Measurements from ENCODE around the gene SASH1.

Gene SASH1

DNA sequence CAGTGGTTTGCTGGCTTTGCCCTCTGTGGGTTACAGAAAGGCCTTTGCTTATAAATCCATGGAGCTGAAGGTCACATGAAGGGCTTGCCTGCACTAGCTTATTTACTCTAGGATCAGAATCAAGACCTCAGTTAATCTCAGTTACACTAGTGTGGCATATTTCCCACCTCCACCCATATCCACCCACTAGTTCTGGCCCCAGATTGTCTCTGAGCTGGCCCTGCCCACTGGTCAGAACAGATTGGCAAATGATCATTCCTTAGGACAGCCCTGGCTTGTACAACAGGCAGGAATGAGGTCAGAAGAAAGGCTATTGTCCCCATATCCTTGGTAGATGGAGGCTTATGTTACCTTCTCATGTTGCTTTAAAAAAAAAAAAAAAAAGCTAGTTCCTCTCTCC, 33.3 kb upstream of the SASH1 start:
- H3K79me2 ChIP-seq (ENCODE audit: control insufficient read depth, low read length) = no peaks in the 10 kb centered on the region
- H3F3A ChIP-seq (ENCODE audit: control insufficient read depth, insufficient read depth) = no peaks in the 10 kb centered on the region
- H3K9me2 ChIP-seq (replicated peaks; ENCODE audit: control insufficient read depth, low read length) = no peaks in the 10 kb centered on the region
- no peak overlapping the region for H3K4me2 ChIP-seq (ENCODE audit: low read length)
- H3K9me3 ChIP-seq (ENCODE audit: control insufficient read depth, insufficient read depth, low read length) = no peaks in the 10 kb centered on the region
- no peaks in the 10 kb centered on the region for H4K20me1 ChIP-seq (ENCODE audit: control insufficient read depth, insufficient read depth, low read depth, low read length)
- H3K27me3 ChIP-seq (ENCODE audit: control insufficient read depth, low read length) = no peaks in the 10 kb centered on the region
- H3K4me3 ChIP-seq (ENCODE audit: low read length) = no peak overlapping the region
- TF ChIP-seq, protein P1, sequence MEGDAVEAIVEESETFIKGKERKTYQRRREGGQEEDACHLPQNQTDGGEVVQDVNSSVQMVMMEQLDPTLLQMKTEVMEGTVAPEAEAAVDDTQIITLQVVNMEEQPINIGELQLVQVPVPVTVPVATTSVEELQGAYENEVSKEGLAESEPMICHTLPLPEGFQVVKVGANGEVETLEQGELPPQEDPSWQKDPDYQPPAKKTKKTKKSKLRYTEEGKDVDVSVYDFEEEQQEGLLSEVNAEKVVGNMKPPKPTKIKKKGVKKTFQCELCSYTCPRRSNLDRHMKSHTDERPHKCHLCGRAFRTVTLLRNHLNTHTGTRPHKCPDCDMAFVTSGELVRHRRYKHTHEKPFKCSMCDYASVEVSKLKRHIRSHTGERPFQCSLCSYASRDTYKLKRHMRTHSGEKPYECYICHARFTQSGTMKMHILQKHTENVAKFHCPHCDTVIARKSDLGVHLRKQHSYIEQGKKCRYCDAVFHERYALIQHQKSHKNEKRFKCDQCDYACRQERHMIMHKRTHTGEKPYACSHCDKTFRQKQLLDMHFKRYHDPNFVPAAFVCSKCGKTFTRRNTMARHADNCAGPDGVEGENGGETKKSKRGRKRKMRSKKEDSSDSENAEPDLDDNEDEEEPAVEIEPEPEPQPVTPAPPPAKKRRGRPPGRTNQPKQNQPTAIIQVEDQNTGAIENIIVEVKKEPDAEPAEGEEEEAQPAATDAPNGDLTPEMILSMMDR (IDR thresholded peaks at IDR 0.05; ENCODE audit: low read depth, low read length, poor library complexity, severe bottlenecking) = no peak
- no peak for TF ChIP-seq EZH2phosphoT487 (IDR thresholded peaks at IDR 0.05; ENCODE audit: borderline replicate concordance, low read length)
- no peak overlapping the region for H3K27ac ChIP-seq (ENCODE audit: low read depth, low read length)
- H3K36me3 ChIP-seq (ENCODE audit: control insufficient read depth, low read length) = no peaks in the 10 kb centered on the region
- H3K4me1 ChIP-seq (ENCODE audit: control insufficient read depth, low read length) = no peaks in the 10 kb centered on the region

DNA sequence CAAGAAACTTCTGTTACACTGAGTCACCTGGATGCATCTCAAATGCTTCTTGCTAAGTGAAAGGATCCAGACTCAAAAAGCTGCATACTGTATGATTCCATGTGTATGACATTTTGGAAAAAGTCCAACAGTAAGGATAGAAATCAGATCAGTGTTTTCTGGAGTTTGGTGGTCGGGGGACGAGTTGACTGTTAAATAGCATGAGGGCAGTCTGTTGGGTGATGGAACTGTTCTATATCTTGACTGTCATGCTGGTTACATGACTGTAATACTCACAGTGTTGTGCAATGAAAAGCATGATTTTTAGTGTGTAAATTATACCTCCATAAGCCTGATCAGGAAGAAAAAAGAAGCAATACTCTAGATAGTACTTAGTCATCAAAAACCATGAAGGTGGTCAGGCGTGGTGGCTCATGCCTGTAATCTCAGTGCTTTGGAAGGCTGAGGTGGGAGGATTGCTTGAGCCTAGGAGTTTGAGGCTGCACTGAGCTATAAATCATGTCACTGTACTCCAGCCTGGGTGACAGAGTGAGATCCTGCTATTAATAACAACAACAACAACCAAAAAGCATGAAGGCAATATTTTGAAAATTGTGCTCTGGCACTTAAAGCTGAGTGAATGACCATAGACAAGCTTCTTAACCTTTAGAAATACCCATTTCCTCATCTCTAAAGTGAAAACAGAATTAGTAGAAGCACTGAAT, 30.5 kb upstream of the SASH1 start:
- Histone ChIP-seq H4K20me1 (ENCODE audit: control insufficient read depth, insufficient read depth, low read depth, low read length) (no peaks in the 10 kb centered on the region), H3K4me2 (ENCODE audit: low read length) (no peak overlapping the region), H3F3A (ENCODE audit: control insufficient read depth, insufficient read depth) (no peaks in the 10 kb centered on the region), H3K4me1 (ENCODE audit: control insufficient read depth, low read length) (no peaks in the 10 kb centered on the region), H3K36me3 (ENCODE audit: control insufficient read depth, low read length) (no peaks in the 10 kb centered on the region), H3K9me2 (replicated peaks; ENCODE audit: control insufficient read depth, low read length) (no peaks in the 10 kb centered on the region), H3K79me2 (ENCODE audit: control insufficient read depth, low read length) (no peaks in the 10 kb centered on the region), H3K27me3 (ENCODE audit: control insufficient read depth, low read length) (no peaks in the 10 kb centered on the region), H3K27ac (ENCODE audit: low read depth, low read length) (no peak overlapping the region), H3K4me3 (ENCODE audit: low read length) (no peak overlapping the region), H3K9me3 (ENCODE audit: control insufficient read depth, insufficient read depth, low read length) (no peaks in the 10 kb centered on the region)
- TF ChIP-seq, protein P1 (IDR thresholded peaks at IDR 0.05; ENCODE audit: low read depth, low read length, poor library complexity, severe bottlenecking) = no peak
- TF ChIP-seq EZH2phosphoT487 (IDR thresholded peaks at IDR 0.05; ENCODE audit: borderline replicate concordance, low read length) = no peak

DNA sequence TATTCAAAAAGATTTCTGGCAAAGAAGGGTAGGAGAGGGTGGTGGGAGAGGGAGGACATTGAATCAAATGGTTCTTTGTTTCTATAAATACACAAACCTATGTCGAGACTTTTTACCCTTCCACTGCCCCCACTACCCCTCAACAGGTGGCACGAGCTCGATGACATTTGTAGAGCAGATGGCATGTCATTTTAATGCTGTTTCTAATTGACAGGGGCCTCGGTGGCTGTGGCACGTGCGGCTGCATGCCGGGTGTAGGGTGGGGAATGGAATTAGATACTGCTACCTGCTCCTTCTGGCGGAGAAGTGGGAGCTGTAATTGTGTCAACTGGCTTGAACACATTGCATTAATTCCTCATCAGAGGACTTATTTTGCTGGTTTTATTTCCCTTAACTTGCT, 29.1 kb upstream of the SASH1 start:
- H3K4me3 ChIP-seq (ENCODE audit: low read length) = no peak overlapping the region
- H3K4me1 ChIP-seq (ENCODE audit: control insufficient read depth, low read length) = no peaks in the 10 kb centered on the region
- no peaks in the 10 kb centered on the region for H3K9me2 ChIP-seq (replicated peaks; ENCODE audit: control insufficient read depth, low read length)
- H3K27me3 ChIP-seq (ENCODE audit: control insufficient read depth, low read length) = no peaks in the 10 kb centered on the region
- H3K36me3 ChIP-seq (ENCODE audit: control insufficient read depth, low read length) = no peaks in the 10 kb centered on the region
- no peak overlapping the region for H3K4me2 ChIP-seq (ENCODE audit: low read length)
- no peak overlapping the region for H3K27ac ChIP-seq (ENCODE audit: low read depth, low read length)
- no peaks in the 10 kb centered on the region for H3K79me2 ChIP-seq (ENCODE audit: control insufficient read depth, low read length)
- no peaks in the 10 kb centered on the region for H3F3A ChIP-seq (ENCODE audit: control insufficient read depth, insufficient read depth)
- no peaks in the 10 kb centered on the region for H4K20me1 ChIP-seq (ENCODE audit: control insufficient read depth, insufficient read depth, low read depth, low read length)
- H3K9me3 ChIP-seq (ENCODE audit: control insufficient read depth, insufficient read depth, low read length) = no peaks in the 10 kb centered on the region
- TF ChIP-seq, protein P1 (IDR thresholded peaks at IDR 0.05; ENCODE audit: low read depth, low read length, poor library complexity, severe bottlenecking) = no peak
- no peak for TF ChIP-seq EZH2phosphoT487 (IDR thresholded peaks at IDR 0.05; ENCODE audit: borderline replicate concordance, low read length)

Measured in DOHH2 (cell line).